NCI-H187 (cell line): ENCODE results near the gene TC2N.
"Not testable (repeated sequence)": the region's sequence is repeated elsewhere in the genome, so short reads cannot be mapped to it uniquely, and the experiment has no call there.

Experiments
- DNase-seq, 2 experiments: peaks; one replicate each; lab custom pipeline; 2025; lab: John Stamatoyannopoulos, UW

The TC2N gene

DNA sequence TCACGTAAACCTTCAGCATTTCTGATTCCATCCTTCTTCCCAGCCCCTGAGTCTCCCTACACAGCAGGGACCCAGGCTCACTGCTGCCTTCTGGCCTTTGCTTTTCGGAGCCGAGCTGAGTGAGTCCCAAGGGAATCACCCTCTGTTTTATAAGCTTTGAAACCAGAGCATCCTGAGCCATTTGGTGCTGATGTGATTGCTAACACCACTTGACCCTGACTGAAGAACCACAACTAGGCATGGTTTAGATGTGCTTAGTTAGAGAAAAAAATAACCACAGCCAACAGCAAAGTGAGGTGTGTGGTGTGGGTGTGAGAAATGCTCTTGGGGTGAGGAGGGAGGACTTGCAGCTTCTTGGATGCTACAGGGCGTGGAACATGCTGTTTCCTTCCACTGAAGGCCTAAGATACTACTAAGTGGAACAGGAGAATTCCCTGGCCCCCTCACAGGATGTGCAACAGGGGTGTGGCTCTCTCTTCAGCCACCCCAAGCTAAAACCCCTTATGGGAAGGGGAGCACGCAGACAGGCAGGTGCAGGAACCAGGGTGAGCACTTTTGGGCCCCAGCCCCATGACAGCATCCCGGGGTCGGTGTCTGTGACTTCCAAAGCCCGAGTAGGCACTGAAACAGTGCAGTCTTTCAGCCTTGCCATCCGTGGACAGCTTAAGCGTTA, at the start of gene TC2N:
Gene TC2N (minus strand): TSS at position 221 of the 673 bp plus-strand sequence. CDS start 53,767 bp downstream, outside the sequence.
- DNase-seq = peak in 1 of 2 experiments; percentile 47

DNA sequence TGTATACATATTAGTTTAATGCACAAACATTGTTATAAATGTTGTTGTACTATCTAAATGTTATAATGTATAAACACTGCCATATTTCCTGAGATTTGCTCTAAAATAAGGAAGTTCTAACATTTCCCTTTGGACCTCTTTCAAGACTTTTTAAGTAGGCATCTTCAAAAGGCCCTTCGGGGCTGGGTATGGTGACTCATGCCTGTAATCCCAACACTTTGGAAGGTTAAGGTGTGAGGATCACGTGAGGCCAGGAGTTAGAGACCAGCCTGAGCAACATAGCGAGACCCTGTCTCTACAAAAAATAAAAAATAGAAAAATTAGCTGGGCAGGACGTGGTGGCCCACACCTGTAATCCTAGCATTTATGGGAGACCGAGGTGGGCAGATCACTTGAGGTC, 44.7 kb upstream of the TC2N start:
- no peak for DNase-seq

DNA sequence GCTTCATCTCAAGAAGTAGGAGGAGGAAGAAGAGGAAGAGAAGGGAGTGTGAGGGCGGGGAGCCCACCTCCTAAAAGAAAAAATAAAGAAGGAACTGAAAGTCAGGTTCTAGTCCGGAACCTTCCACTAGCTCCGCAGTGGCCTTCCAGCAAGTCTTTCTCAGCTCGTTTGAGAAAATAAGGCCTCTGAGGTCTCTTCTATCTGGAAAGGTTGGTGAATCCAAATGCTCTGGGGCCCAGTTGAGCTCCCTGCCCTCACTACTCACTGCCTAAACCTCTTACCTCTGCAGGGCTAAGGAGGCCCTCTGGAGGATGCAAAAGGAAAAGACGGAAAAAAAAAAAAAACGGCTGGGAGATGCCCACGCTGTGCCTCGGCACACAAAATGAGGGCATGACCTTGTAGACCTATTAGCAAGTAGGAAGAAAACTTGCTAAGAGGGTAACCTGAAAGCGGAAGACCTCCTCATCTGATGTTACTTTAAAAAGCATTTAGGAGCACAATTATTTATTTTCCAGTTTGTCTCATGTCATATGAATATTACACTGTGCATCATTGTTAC, 44.2 kb upstream of the TC2N start:
- DNase-seq = peak in 1 of 2 experiments; percentile 42

DNA sequence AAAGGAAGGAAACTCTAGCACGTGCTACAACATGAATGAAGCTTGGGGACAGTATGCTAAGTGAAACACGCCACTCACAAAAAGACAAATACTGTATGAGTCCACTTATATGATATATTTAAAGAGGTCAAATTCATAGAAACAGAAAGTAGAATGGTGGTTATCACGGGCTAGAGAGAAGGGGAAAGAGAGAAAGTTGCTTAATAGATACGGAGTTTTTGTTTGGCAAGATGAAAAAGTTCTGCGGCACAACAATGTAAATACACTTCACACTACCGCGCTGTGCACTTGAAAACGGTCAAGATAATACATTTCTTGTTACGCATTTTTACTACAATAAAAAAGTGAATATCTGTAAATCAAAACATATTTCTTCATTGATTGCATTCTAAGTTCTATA, 42.9 kb upstream of the TC2N start:
- no peak for DNase-seq

DNA sequence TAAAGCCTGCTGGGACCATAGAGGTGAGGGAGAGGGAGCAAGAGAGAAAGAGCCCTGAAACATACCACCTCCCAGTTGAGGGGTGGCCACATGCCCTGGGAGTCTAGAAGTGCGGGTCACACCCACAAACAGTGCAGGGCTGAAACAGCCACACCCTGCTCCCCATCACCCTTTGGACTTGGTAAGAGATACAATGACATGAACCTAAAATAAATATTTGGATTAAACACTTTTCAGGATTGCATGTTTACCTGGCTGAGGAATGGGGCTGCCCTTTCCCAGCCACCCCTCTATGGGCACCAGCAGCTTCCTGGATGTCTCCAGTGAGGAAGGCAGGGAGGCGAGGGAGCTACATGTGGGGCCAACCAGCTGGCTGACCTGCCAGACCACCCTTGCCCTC, 39.0 kb upstream of the TC2N start:
- DNase-seq = no peak

DNA sequence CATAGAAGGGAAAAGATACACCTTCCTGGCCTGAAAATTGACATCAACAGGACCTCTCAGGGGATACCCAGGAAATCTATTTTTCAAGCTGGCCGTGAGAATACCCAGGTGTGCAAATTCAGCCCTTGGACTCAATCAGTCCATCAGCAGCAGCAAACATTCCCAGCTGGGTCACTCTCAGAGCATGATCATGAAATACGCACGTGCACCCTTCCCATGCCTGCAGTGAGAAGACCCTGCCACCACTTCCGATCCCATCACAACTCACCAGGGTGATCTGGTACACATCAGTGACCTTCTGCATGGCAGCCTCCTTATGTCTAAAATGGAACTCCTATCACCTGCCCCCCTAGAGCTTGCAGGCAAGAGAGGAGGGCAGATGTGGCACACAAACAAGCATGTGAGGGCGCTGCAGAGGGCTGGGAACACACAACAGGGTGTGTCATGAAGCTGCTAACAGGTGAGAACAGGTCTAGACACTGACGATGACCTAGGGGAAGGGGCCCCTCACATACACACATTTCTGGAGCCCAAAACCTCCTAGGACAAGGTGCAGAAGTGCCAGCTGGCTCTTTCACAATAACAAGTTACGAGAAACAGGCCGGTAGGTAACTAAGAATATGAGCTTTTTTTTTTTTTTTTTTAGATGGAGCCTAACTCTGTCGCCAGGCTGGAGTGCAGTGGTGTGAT, 37.8 kb upstream of the TC2N start:
- no peak for DNase-seq

DNA sequence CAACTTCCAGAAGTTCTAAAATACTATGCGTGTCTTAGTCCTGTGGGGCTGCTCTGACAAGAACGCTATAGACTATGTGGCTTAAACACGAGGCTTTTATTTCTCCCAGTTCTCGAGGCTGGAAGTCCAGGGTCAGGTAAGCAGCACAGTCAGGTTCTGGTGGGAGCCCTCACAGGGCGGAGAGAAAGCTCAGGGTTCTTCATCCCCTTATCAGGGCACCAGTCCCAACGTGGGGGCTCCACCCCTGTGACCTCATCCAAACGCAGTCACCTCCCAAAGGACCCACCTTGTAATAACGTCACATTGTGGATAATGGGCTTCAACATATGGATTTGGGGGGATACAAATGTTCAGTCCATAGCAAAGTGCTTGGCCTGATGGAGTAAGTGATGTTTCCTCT, 37.1 kb upstream of the TC2N start:
- no peak for DNase-seq

DNA sequence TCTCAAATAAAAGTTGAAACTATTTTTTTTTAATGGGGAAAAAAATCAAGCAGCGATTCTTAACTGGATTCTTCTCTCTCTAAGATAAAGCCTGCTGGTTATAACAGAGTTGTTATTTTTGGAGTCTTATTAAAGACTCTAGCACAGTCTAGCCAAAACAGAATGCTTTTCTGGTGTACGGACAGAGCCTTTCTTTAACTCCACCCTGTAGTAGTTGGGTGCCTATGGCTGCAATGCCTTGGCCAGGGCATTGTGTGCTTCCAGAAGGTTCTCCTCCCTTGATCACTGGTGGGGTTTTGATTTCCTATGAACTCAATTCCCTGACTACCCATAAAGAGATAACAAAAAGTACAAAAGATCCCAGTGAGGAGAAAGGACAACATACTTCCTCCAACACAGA, 35.7 kb upstream of the TC2N start:
- DNase-seq = no peak

DNA sequence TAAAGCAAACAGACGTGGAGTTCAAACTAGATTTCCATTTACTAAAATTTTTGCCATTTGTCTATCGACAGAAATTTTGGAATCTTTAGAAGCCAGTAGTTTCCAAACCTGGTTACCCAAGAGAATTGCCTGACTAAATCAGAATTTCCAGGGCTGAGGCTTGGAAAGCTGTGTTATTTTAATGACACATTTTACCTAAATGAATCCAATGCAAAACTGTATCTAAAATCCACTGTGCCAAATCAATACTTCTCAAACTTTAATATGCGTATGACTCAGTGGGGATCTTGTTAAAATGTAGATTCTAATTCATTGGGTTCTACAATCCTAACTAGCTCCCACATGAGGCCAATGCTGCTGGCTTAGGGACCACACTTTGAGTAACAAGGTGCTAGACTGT, 35.0 kb upstream of the TC2N start:
- no peak for DNase-seq

DNA sequence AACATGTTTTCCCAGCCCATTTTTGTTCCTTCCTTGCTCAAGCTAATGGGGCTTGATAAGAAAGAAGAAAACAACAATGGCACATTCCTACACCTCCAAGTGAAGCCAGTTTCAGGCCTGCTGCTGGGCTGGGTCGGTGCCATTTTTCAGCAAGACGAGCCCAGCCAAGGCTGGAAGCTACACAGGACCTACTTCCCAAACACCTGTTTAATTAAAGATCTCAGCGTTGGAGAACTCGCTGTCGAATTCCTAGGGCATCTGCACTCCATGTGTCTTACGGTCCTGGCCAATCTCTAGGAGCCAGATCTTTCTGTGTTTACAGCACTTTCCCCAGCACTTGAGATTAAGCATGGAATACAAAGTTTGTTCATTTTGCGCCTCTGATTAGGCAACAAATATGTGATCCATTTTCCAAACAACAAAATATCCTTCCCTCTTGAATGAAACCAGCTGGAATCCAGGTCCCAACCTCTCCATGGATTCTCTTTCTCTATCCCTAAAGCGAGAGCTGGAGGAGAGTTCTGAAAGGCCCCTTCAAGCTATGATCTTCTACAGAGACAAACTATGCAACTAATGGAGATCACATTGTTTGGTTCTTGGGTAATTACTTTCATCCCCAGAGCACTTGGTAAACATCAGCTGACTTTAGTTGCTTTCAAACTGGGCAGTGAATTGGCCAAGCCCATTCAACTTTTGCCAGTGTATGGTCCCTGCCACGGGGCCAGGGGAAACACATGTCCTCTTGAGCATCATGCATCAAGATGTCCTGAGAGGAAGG, 34.3 kb upstream of the TC2N start:
- DNase-seq = no peak

DNA sequence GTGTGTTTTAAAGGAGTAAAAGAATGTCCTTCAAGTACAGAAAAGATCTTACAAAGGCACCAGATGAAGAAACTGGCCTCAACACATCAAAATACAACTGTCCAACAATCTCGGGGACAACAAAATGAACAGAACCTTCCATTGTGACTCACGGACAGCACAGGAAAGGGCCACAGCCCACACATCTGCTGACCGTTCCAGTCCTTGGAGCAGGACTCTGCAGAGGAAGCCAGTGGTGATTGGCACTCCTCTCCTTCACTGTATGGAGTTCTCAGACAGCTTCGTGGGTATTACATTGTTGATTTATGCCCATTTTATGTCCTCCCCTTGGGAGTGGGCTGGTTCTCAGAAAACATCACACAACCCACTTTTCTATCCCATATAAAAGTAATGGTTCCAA, 32.5 kb upstream of the TC2N start:
- no peak for DNase-seq

DNA sequence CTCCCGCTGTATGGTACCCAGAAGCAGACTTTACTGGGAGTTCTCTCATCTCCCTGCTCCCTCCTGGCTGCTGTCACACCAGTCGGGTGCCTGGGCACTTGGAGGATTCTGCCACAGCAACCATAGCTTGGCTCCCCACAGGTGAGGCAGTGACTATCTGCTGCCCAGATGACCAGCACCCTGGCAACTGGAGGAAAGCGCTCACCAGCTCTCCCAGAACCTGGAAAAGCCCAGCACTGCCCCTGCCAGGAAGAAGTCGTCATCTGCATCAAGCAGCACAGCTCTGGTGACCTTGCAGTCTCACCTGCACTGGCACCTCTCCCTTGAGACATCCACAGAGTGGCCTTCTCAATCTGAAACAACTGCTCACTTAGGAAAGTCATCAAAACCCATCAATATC, 31.9 kb upstream of the TC2N start:
- no peak for DNase-seq

DNA sequence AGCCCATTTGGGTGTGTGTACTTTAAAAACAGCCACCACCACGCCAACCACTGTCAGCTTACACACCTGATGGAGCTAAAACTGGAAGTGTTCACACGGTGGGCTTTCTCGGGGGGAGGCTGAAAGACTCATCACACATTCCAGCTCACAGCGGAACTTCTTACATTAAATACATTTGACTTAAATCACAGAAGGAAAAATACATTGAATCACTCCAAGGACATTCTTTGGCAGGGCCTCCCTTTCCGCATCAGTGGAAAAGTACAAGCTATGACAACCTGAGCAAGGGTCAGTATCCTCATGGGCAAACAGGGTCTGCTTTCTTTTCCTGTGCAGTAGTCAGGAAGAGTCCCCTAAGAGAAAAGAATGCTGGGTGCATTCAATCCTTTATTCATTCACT, 31.0 kb upstream of the TC2N start:
- DNase-seq = no peak

DNA sequence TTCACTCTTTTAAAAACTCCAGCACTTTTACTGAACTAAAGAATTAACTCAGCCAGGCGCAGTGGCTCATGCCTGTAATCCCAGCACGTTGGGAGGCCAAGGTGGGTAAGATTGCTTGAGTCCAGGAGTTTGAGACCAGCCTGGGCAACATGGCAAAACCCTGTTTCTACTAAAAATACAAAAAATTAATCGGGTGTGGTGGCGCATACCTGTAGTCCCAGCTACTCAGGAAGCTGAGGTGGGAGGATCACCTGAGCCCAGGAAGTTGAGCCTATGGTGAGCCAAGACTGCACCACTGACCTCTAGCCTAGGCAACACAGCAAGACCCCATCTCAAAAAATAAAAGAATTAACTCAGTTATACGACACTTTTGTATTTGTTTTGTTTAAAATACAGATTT, 30.4 kb upstream of the TC2N start:
- DNase-seq = not testable (repeated sequence)

DNA sequence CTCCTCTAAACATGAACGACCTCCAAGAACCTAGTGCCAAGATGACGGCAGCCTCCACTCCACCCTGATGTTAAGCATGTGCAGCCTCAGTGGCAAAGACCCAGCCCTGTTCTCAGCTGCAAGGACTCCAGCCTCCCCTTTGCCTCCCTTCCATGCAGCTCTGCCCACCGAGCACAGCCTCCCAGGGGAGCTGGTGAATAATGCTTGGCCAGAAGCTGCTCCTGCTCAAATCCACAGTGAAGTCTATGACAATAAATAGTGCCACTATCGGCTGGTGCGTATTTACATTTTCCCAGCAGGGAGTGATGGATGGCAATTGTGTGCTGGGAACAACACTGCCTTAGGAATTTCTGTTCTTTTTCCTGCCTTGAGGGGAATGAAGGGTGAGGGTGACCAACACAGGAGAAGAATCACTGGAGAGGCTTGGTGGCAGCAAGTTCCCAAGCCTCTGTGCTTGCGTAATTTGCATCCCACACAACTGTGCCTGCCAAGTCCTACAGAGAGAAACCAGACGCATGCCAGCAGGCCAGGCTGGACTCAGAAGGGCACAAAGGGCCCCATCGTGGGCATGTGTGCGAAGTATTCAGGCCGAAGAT, 29.9 kb upstream of the TC2N start:
- no peak for DNase-seq

DNA sequence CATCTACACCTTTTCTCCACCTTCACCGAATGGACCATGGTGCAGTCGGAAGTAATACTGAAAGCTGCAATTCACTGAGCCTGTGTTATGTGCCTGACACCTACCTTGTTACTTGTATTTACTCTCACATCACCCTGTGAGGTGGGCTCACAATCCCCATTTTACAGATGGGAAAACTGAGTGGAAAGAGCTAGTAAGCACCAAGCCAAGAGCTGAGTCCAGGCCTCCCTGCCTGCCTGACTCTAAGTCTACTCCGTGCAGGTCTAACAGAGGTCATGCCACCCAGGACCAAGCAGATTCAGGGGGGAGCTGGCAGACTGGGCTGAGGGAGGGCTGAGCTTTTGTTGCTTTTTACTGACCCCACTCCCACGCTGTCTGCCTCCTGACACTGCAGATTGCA, 29.1 kb upstream of the TC2N start:
- DNase-seq = no peak

DNA sequence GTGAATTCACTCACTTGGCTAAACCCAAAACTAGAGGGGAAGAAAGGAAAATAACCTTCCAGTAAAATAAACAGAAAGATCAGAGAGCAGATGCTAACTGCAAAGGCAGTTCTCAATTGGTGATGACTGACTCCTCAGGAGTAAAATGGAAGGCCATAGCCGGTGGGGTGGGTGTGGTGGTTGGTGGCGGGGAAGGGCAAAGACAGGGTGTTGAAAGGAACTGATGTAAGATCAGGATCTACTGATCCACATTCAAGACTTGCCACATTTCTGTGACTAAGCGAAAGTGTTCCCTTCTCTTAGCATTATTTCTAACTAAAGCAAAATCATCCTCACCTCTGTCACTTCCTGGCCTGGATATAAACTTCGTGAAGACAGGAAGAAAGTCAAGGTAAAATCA, 26.3 kb upstream of the TC2N start:
- DNase-seq = no peak

DNA sequence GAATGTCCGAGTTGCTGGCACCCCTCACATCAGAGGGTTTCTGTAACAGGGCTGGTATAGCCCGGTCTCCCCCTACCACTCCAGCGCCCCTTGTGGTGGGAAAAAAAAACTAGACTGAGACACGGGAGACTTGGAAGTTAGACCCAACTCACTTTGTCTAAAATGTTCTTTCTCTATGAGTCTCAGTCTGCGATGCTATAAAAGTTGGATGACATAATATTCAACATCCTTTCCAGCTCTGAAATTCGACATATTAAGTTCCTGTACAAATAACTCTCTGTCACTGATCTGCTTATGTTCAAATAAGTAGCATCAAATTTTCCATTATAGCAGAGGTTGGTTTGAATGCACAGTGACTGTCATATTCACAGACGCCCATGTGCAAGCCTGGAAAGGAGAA, 25.7 kb upstream of the TC2N start:
- no peak for DNase-seq

DNA sequence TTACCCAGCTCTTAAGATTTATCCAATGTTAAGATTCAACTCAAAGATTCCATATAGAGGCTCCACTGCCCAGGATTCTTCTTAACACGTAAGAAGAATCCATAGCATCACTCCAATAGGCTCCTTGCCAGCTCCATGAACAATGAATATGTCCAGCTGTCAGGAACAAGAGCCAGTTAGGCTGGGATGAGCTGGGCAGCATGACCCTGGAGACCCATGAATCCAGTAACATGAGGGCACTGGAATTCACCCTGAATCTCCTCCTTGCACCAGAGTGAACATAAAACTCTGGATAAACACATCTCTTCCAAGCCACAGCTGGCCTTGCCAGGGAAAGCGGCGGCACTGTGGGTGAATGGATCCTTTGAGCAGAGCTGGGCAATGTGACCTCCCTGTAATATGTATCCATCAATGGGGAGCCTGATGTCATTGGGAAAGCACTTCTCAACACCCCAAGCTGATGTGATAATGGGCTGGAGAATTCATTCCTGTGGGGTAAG, 24.4 kb upstream of the TC2N start:
- no peak for DNase-seq

DNA sequence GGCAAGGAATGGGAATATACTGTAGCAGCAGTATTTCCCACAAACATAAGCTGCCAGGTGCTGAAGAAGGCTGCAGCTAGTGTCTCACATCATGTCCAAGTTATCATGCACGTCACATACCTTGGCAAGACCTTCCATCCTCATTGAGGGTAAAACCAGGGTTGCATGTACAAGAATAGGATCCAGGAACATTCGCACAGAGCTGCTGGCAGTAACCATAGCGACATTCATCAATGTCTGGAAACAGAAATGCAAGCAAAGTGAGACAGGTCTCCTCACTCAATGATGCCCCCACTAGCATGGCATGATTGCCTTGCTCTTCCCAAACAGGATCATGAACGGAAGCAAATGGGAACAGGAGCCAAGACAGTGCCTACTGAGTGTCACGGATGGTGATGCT, 23.8 kb upstream of the TC2N start:
- no peak for DNase-seq

DNA sequence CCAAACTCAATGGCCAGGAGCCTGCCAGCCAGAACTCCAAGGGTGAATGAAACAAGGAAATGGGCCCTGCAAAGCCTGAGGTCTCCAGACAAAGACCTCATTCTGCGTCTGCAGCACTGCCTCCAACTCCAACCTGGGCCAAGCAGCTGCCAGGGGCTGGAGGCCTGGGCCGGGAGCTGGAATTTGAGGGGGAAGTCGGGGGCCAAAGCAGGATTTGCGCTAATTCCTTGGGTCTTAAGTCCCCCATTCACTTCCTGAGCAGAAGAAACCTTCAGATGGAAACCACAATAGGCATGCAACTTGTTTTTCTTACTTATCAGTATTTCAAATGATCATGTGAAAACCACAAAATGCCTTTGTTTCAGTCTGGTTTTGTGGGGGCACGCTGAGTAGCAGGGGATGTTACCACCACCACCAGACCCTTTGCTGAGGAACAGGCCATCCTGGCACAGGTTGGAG, 23.0 kb upstream of the TC2N start:
- no peak for DNase-seq
